ENCODE results near the gene DSCAML1.

Gene DSCAML1

DNA sequence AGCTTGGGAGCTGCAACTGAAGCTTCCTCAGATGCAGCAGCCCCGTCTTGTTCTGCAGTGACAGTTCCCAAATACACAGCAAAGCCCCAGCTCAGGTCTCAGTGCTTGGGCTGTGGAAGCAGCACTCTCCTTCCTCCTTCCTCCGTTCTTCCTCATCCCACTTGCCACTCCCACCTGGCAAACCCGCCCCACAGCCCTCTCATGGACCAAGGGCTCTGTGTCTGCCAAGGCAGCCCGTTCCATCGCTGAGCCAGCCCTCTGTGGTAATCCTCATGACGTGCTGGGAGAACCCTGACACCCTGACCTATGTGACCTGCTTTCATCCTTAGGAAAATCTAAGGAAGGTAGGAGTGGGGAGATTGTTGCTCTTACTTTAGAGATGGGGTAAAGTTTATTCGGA lies 157.0 kb downstream of the DSCAML1 start:
- H2BK5ac ChIP-seq (ENCODE audit: low read length), result no peak overlapping the region
- no peak overlapping the region for H4K91ac ChIP-seq (ENCODE audit: low read depth, low read length, poor library complexity)
- H3K27me3 ChIP-seq (ENCODE audit: control insufficient read depth in 3 of 3, insufficient read depth in 3 of 3, low read depth in 1 of 3, low read length in 3 of 3), result peaks cover 0 to 29% (median 0%) of the 10 kb centered on the region in 3 experiments
- no peaks in the 10 kb centered on the region for H3K79me1 ChIP-seq (ENCODE audit: low read depth, low read length)
- no peaks in the 10 kb centered on the region for H3K9me3 ChIP-seq (replicated peaks in 1 of 2; ENCODE audit: control insufficient read depth in 2 of 2, insufficient read depth in 1 of 2, low read depth in 1 of 2, low read length in 2 of 2)
- H3K18ac ChIP-seq (ENCODE audit: low read length), result peak overlapping the region; percentile 11
- no peak overlapping the region for H4K8ac ChIP-seq (ENCODE audit: low read depth, low read length)
- no peaks in the 10 kb centered on the region for H3K36me3 ChIP-seq (replicated peaks in 1 of 2; ENCODE audit: control insufficient read depth in 2 of 2, insufficient read depth in 2 of 2, low read length in 2 of 2)
- no peak overlapping the region for H2BK120ac ChIP-seq (ENCODE audit: low read depth, low read length)
- peaks cover 3 to 15% of the 10 kb centered on the region in 2 donors for H3K4me1 ChIP-seq (ENCODE audit: control insufficient read depth in 2 of 2, insufficient read depth in 1 of 2, low read depth in 1 of 2, low read length in 2 of 2)
- no peak overlapping the region for H3K9ac ChIP-seq (ENCODE audit: low read depth, low read length, poor library complexity)
- DNase-seq (ENCODE audit: low spot score), result no peak
- H3K27ac ChIP-seq (replicated peaks; ENCODE audit: low read length), result no peak overlapping the region
- H3K14ac ChIP-seq (ENCODE audit: low read length), result no peak overlapping the region
- no peak overlapping the region for H3K23ac ChIP-seq (ENCODE audit: low read depth, low read length, poor library complexity)
- H2AK5ac ChIP-seq (ENCODE audit: low read depth, low read length), result no peak overlapping the region
- no peak overlapping the region for H2AFZ ChIP-seq (ENCODE audit: low read length)
- no peak overlapping the region for H2BK12ac ChIP-seq (ENCODE audit: low read length)
- no CpG with 5 or more reads among the region's 7 CpGs for WGBS, 2 donors (ENCODE audit: extremely low coverage in 2 of 2, insufficient read length in 2 of 2, insufficient replicate concordance in 1 of 2)
- no peak overlapping the region for H2BK15ac ChIP-seq (ENCODE audit: low read length)
- no peak overlapping the region for H3K4me2 ChIP-seq (ENCODE audit: insufficient read depth, low read length, poor library complexity, severe bottlenecking)
- no peak overlapping the region for H3K4me3 ChIP-seq (ENCODE audit: low read length in 2 of 2)
- no peak overlapping the region for H3K4ac ChIP-seq (ENCODE audit: low read length)

DNA sequence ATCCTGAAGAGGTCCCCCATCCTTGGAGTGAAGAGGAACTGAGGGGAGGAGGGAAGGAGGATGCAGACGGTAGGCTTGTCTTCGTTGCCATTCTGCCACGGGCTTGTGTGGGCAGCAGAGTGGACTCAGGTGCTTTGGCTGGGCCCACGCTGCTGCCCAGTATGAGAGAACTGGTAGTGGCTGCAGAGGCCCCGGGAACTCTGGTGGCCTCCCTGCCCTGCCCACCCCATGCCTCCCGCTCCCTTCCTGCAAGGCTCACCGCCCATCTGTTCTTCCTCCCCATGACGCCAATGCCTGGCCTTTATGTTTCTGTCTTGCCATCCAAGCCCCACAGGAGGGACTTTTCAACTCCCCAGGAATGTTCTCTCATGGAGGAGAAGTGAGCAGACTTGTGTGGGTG lies 157.4 kb downstream of the DSCAML1 start:
- no peak overlapping the region for H2AK5ac ChIP-seq (ENCODE audit: low read depth, low read length)
- H3K23ac ChIP-seq (ENCODE audit: low read depth, low read length, poor library complexity), result no peak overlapping the region
- H2BK5ac ChIP-seq (ENCODE audit: low read length), result no peak overlapping the region
- H3K27me3 ChIP-seq (ENCODE audit: control insufficient read depth in 3 of 3, insufficient read depth in 3 of 3, low read depth in 1 of 3, low read length in 3 of 3), result peaks cover 0 to 33% (median 0%) of the 10 kb centered on the region in 3 experiments
- H3K9me3 ChIP-seq (replicated peaks in 1 of 2; ENCODE audit: control insufficient read depth in 2 of 2, insufficient read depth in 1 of 2, low read depth in 1 of 2, low read length in 2 of 2), result no peaks in the 10 kb centered on the region
- H2AFZ ChIP-seq (ENCODE audit: low read length), result no peak overlapping the region
- H3K14ac ChIP-seq (ENCODE audit: low read length), result no peak overlapping the region
- H2BK12ac ChIP-seq (ENCODE audit: low read length), result no peak overlapping the region
- no peak for DNase-seq (ENCODE audit: low spot score)
- no peak overlapping the region for H4K8ac ChIP-seq (ENCODE audit: low read depth, low read length)
- peak overlapping the region; percentile 11 for H3K18ac ChIP-seq (ENCODE audit: low read length)
- H3K36me3 ChIP-seq (replicated peaks in 1 of 2; ENCODE audit: control insufficient read depth in 2 of 2, insufficient read depth in 2 of 2, low read length in 2 of 2), result no peaks in the 10 kb centered on the region
- H3K4me3 ChIP-seq (ENCODE audit: low read length in 2 of 2), result no peak overlapping the region
- no peak overlapping the region for H3K27ac ChIP-seq (replicated peaks; ENCODE audit: low read length)
- H3K4ac ChIP-seq (ENCODE audit: low read length), result no peak overlapping the region
- H3K4me2 ChIP-seq (ENCODE audit: insufficient read depth, low read length, poor library complexity, severe bottlenecking), result no peak overlapping the region
- H3K4me1 ChIP-seq (ENCODE audit: control insufficient read depth in 2 of 2, insufficient read depth in 1 of 2, low read depth in 1 of 2, low read length in 2 of 2), result peaks cover 3 to 13% of the 10 kb centered on the region in 2 donors
- H2BK15ac ChIP-seq (ENCODE audit: low read length), result no peak overlapping the region
- WGBS, 2 donors (ENCODE audit: extremely low coverage in 2 of 2, insufficient read length in 2 of 2, insufficient replicate concordance in 1 of 2), result no CpG with 5 or more reads among the region's 8 CpGs
- peak overlapping the region; percentile 25 for H3K9ac ChIP-seq (ENCODE audit: low read depth, low read length, poor library complexity)
- H3K79me1 ChIP-seq (ENCODE audit: low read depth, low read length), result no peaks in the 10 kb centered on the region
- H4K91ac ChIP-seq (ENCODE audit: low read depth, low read length, poor library complexity), result no peak overlapping the region
- no peak overlapping the region for H2BK120ac ChIP-seq (ENCODE audit: low read depth, low read length)

DNA sequence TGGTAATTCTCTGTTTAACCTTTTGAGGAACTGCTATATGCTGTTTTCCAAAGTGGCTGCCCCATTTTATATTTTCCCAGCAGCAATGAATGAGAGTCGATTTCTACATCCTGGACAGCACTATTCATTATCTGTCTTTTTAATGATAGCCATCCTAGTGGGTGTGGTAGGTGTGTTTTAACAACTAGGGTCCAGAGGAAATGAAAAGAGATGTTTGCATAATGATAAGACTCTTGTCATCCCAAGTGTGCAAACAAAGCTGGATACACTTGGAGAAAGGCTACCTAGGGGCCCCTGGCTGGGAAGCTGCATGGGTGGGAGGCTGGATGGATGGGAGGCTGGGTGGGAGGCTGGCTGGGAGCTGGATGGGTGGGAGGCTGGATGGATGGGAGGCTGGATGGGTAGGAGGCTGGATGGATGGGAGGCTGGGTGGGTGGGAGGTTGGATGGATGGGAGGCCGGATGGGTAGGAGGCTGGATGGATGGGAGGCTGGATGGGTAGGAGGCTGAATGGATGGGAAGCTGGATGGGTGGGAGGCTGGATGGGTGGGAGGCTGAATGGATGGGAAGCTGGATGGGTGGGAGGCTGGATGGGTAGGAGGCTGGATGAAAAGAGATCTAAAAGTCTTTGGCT lies 158.0 kb downstream of the DSCAML1 start:
- Histone ChIP-seq H3K27ac (replicated peaks; ENCODE audit: low read length) (no peak overlapping the region), H2BK5ac (ENCODE audit: low read length) (no peak overlapping the region), H2AK5ac (ENCODE audit: low read depth, low read length) (no peak overlapping the region), H3K4me1 (ENCODE audit: control insufficient read depth in 2 of 2, insufficient read depth in 1 of 2, low read depth in 1 of 2, low read length in 2 of 2) (peaks cover 3 to 13% of the 10 kb centered on the region in 2 donors), H3K18ac (ENCODE audit: low read length) (no peak overlapping the region), H3K9me3 (replicated peaks in 1 of 2; ENCODE audit: control insufficient read depth in 2 of 2, insufficient read depth in 1 of 2, low read depth in 1 of 2, low read length in 2 of 2) (no peaks in the 10 kb centered on the region), H3K4me2 (ENCODE audit: insufficient read depth, low read length, poor library complexity, severe bottlenecking) (no peak overlapping the region), H4K8ac (ENCODE audit: low read depth, low read length) (no peak overlapping the region), H3K9ac (ENCODE audit: low read depth, low read length, poor library complexity) (no peak overlapping the region), H3K79me1 (ENCODE audit: low read depth, low read length) (no peaks in the 10 kb centered on the region), H3K4ac (ENCODE audit: low read length) (no peak overlapping the region), H3K14ac (ENCODE audit: low read length) (no peak overlapping the region), H3K4me3 (ENCODE audit: low read length in 2 of 2) (no peak overlapping the region), H2BK12ac (ENCODE audit: low read length) (no peak overlapping the region), H4K91ac (ENCODE audit: low read depth, low read length, poor library complexity) (no peak overlapping the region), H3K23ac (ENCODE audit: low read depth, low read length, poor library complexity) (no peak overlapping the region), H3K27me3 (ENCODE audit: control insufficient read depth in 3 of 3, insufficient read depth in 3 of 3, low read depth in 1 of 3, low read length in 3 of 3) (peaks cover 0 to 39% (median 0%) of the 10 kb centered on the region in 3 experiments), H2AFZ (ENCODE audit: low read length) (no peak overlapping the region), H2BK120ac (ENCODE audit: low read depth, low read length) (no peak overlapping the region), H3K36me3 (replicated peaks in 1 of 2; ENCODE audit: control insufficient read depth in 2 of 2, insufficient read depth in 2 of 2, low read length in 2 of 2) (no peaks in the 10 kb centered on the region), H2BK15ac (ENCODE audit: low read length) (no peak overlapping the region)
- WGBS, 2 donors (ENCODE audit: extremely low coverage in 2 of 2, insufficient read length in 2 of 2, insufficient replicate concordance in 1 of 2), result no CpG with 5 or more reads among the region's 2 CpGs
- no peak for DNase-seq (ENCODE audit: low spot score)

- Histone ChIP-seq H3K79me1 (ENCODE audit: low read depth, low read length) (no peaks in the 10 kb centered on the region), H2AK5ac (ENCODE audit: low read depth, low read length) (peak overlapping the region; percentile 25), H3K27ac (replicated peaks; ENCODE audit: low read length) (no peak overlapping the region), H2AFZ (ENCODE audit: low read length) (no peak overlapping the region), H3K27me3 (ENCODE audit: control insufficient read depth in 3 of 3, insufficient read depth in 3 of 3, low read depth in 1 of 3, low read length in 3 of 3) (peaks cover 0 to 50% (median 0%) of the 10 kb centered on the region in 3 experiments), H3K36me3 (replicated peaks in 1 of 2; ENCODE audit: control insufficient read depth in 2 of 2, insufficient read depth in 2 of 2, low read length in 2 of 2) (no peaks in the 10 kb centered on the region), H3K9ac (ENCODE audit: low read depth, low read length, poor library complexity) (no peak overlapping the region), H3K14ac (ENCODE audit: low read length) (peak overlapping the region; percentile 57), H2BK5ac (ENCODE audit: low read length) (no peak overlapping the region), H3K18ac (ENCODE audit: low read length) (peak overlapping the region; percentile 32), H3K4me2 (ENCODE audit: insufficient read depth, low read length, poor library complexity, severe bottlenecking) (no peak overlapping the region), H3K9me3 (replicated peaks in 1 of 2; ENCODE audit: control insufficient read depth in 2 of 2, insufficient read depth in 1 of 2, low read depth in 1 of 2, low read length in 2 of 2) (no peaks in the 10 kb centered on the region), H2BK15ac (ENCODE audit: low read length) (peak overlapping the region; percentile 7), H4K91ac (ENCODE audit: low read depth, low read length, poor library complexity) (no peak overlapping the region), H3K4me1 (ENCODE audit: control insufficient read depth in 2 of 2, insufficient read depth in 1 of 2, low read depth in 1 of 2, low read length in 2 of 2) (peaks cover 0 to 3% of the 10 kb centered on the region in 2 donors), H2BK120ac (ENCODE audit: low read depth, low read length) (no peak overlapping the region), H3K23ac (ENCODE audit: low read depth, low read length, poor library complexity) (peak overlapping the region; percentile 92), H4K8ac (ENCODE audit: low read depth, low read length) (no peak overlapping the region), H3K4ac (ENCODE audit: low read length) (no peak overlapping the region), H3K4me3 (ENCODE audit: low read length in 2 of 2) (no peak overlapping the region), H2BK12ac (ENCODE audit: low read length) (no peak overlapping the region)
- DNase-seq (ENCODE audit: low spot score), result no peak
- WGBS, 2 donors (ENCODE audit: extremely low coverage in 2 of 2, insufficient read length in 2 of 2, insufficient replicate concordance in 1 of 2), result 100% methylated on average over 1 of the region's 21 CpGs; no CpG with 5 or more reads in 1 of the 2 donors
These were observed 162.0 kb downstream of the DSCAML1 start for GRCh38 chr11:117634756-117635603.
